Fibroblast of lung (primary cell): ENCODE data around the gene BCL11A. TPM values are rescaled to one million over a fixed set of nuclear protein-coding genes. Genes with fewer than 3 reads are reported as not detected.

Source experiments
- DNase-seq, 2 donors: peaks; one replicate each; pipeline versions ENCODE4 v3.0.0 to v3.0.0-alpha.2; 2010; ENCODE audit warnings: low read depth in 2 of 2
- H2AFZ ChIP-seq: 2 replicates; pipeline ENCODE4 v1.5.1; 2012; ENCODE audit warnings: low read length, control low read depth, inconsistent platforms
- H3K27ac ChIP-seq: 2 replicates; pipeline ENCODE4 v1.5.1; 2011; ENCODE audit warnings: low read length, control low read depth; ENCODE audit not compliant: insufficient read depth
- H3K27me3 ChIP-seq: 2 replicates; pipeline ENCODE4 v1.5.1; 2011; ENCODE audit warnings: mild to moderate bottlenecking, low read length; ENCODE audit not compliant: control insufficient read depth, insufficient read depth
- H3K36me3 ChIP-seq: 2 replicates; pipeline ENCODE4 v1.5.1; 2011; ENCODE audit warnings: low read length; ENCODE audit not compliant: control insufficient read depth, insufficient read depth
- H3K4me1 ChIP-seq: 2 replicates; pipeline ENCODE4 v1.5.1; 2011; ENCODE audit warnings: low read length; ENCODE audit not compliant: control insufficient read depth, insufficient read depth; ENCODE audit errors: extremely low read depth
- H3K4me2 ChIP-seq: 2 replicates; pipeline ENCODE4 v1.5.1; 2011; ENCODE audit warnings: low read length, control low read depth; ENCODE audit not compliant: insufficient read depth; ENCODE audit errors: extremely low read depth
- H3K4me3 ChIP-seq, 4 experiments: fragments of 200-600 bp in 1 of 4; sonication (generic) in 1 of 4; replicated peaks in 1 of 4; 2 replicates each; pipeline ENCODE4 v1.5.1; 2011 to 2016; ENCODE audit warnings: low read length in 4 of 4, low read depth in 3 of 4, mild to moderate bottlenecking in 3 of 4, control low read depth in 2 of 4, inconsistent platforms in 1 of 4, mixed read lengths in 1 of 4; ENCODE audit not compliant: insufficient read depth in 1 of 4; ENCODE audit errors: control extremely low read depth in 1 of 4
- H3K79me2 ChIP-seq: 2 replicates; pipeline ENCODE4 v1.5.1; 2012; ENCODE audit warnings: mild to moderate bottlenecking, low read length, inconsistent platforms; ENCODE audit not compliant: control insufficient read depth, insufficient read depth
- H3K9ac ChIP-seq: 2 replicates; pipeline ENCODE4 v1.5.1; 2011; ENCODE audit warnings: mild to moderate bottlenecking, low read length, control low read depth; ENCODE audit not compliant: insufficient read depth
- H3K9me3 ChIP-seq: 2 replicates; pipeline ENCODE4 v1.5.1; 2012; ENCODE audit warnings: low read depth, low read length; ENCODE audit not compliant: control insufficient read depth, insufficient read depth
- H4K20me1 ChIP-seq: 2 replicates; pipeline ENCODE4 v1.5.1; 2011; ENCODE audit warnings: low read length; ENCODE audit not compliant: control insufficient read depth, insufficient read depth; ENCODE audit errors: extremely low read depth
- CTCF ChIP-seq, 2 donors: IDR thresholded peaks in 1 of 2; conservative IDR thresholded peaks in 1 of 2; 1 replicate in 1 of 2; 2 replicates in 1 of 2; pipeline ENCODE4 v1.5.1; 2011 to 2012; ENCODE audit warnings: low read length in 2 of 2, control low read depth in 1 of 2, inconsistent platforms in 1 of 2, low read depth in 1 of 2, mild to moderate bottlenecking in 1 of 2
- EZH2 ChIP-seq: IDR thresholded peaks from 2 replicates; pipeline ENCODE4 v1.5.1; 2012; ENCODE audit warnings: low read length, control low read depth, mild to moderate bottlenecking; ENCODE audit errors: missing control alignments
- polyA plus RNA-seq, 2 donors: library from polyadenylated mRNA; depleted of rRNA in 1 of 2; stranded (reverse) in 1 of 2; unstranded in 1 of 2; fragments of >200 nt; gene quantifications; 2 replicates each; pipeline ENCODE4 v1.2.1, GENCODE V29; 2011 to 2012; ENCODE audit warnings: missing spikeins in 1 of 2
- total RNA-seq: library from RNA; depleted of rRNA; stranded (reverse); fragments of >200 nt; gene quantifications from 2 replicates; pipeline ENCODE4 v1.2.1, GENCODE V29; 2014

The BCL11A gene
- total and polyA plus RNA-seq, 2 donors (not counting 1 experiment from before 2014, with no cell fraction given), result 0.09 to 0.17 TPM

DNA sequence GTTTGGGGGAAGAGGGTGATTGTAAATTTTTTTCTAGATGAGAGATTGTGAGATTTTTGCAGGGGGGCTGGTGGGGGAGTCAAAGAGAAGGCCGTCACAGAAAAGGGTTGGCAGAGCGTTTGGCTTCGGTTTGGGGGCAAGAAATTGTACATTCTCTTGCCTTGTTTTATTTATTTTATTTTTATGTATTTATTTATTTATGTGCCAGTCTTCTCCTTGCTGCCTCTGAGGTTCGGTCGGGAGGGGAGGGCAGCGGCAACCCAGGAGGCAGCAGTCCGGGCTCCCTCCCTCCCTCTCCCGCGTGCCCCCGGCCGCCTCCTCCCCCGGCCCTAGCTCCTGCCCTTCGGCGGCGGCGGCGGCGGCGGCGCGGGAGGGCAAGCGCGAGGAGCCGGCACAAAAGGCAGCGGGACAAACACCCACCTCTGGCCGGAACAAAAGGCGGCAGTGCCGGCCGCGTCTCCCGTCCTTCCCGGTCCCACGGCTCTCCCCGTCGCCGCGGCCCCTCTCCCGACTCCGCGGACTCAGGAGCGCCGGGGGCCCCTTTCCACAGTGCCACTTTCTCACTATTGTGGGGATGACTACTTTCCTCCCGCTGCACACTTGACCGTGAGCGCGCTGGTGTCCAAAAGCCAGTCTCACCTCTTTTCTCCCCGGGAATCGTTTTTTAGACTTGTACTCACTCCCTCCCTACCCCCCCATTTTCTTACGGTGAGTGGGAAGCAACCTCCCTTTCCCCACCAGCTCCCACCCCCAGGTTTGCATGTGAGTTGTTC is 1.2 kb downstream of the BCL11A start:
- H3K9ac ChIP-seq, result no peak overlapping the region
- no peak overlapping the region for H3K27ac ChIP-seq

DNA sequence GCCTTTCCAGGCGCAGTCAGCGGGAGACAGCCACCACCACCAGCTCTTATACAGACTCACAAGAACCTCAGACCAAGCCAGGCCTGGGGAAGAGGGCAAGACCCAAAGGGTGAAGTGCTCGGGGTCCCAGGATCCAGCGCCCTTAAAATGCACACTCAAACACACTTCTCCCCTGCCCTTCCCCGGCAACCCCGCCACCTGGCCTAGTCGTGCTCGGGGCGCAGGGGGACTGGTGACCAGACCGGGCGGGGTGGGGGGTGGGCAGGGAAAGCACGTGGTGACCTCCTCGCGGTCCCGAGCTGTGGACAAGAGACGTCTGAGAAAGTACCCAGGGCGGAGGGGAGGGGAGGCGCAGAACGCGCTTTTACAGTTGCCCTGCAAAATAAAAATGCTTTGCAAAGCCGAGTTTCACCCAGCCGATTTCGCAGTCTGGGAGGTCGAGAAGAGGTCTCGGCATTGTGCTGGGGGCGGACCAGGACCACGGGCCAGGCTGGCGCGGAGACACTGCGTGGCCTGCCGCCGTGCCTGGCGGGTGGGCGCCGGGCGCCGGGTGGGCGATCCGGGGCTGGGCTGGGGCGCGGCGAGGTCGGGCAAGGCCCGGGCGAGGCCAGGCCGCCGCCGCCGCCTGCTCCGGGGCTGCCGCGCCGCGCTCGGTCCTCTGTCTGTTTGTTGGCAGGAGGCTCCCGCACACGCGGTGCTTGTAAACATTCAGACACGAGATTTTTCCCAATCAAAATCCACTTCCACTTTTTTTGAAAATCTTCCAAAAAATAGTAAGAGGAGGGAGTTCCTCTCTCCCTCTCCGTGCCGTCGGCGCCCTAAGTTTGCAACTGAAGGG is 2.0 kb downstream of the BCL11A start:
- no peak overlapping the region for H3K9ac ChIP-seq
- peak; percentile 71 for TF ChIP-seq EZH2
- TF ChIP-seq CTCF (conservative IDR thresholded peaks at IDR 0.05 in 1 of 2, IDR thresholded peaks at IDR 0.05 in 1 of 2; ENCODE audit: low read depth in 1 of 2, low read length in 2 of 2), result no peak
- no peaks in the 10 kb centered on the region for H3K9me3 ChIP-seq
- no peak overlapping the region for H3K27ac ChIP-seq
- peaks cover 2% of the 10 kb centered on the region for H3K4me1 ChIP-seq
- no peaks in the 10 kb centered on the region for H4K20me1 ChIP-seq
- no peaks in the 10 kb centered on the region for H3K79me2 ChIP-seq
- no peaks in the 10 kb centered on the region for H3K36me3 ChIP-seq
- H3K27me3 ChIP-seq, result peaks cover 14% of the 10 kb centered on the region
- H3K4me2 ChIP-seq, result peak overlapping the region; percentile 73
- peak; percentile 51 to 52 for DNase-seq
- peak overlapping the region in 2 of 4 experiments; percentile 34 to 37 for H3K4me3 ChIP-seq
- H2AFZ ChIP-seq, result no peak overlapping the region

More for the DNA sequence above, 1.2 kb downstream of the BCL11A start:
- Histone ChIP-seq H3K36me3 (no peaks in the 10 kb centered on the region), H2AFZ (no peak overlapping the region), H3K4me1 (peaks cover 2% of the 10 kb centered on the region), H3K79me2 (no peaks in the 10 kb centered on the region), H3K4me2 (peak overlapping the region; percentile 54), H3K4me3 (peak overlapping the region; percentile 7 to 75 (median 22)), H3K9me3 (no peaks in the 10 kb centered on the region), H3K27me3 (peaks cover 21% of the 10 kb centered on the region), H4K20me1 (no peaks in the 10 kb centered on the region)
- DNase-seq, result peak in 1 of 2 donors; percentile 27
- TF ChIP-seq CTCF (conservative IDR thresholded peaks at IDR 0.05 in 1 of 2, IDR thresholded peaks at IDR 0.05 in 1 of 2; ENCODE audit: low read depth in 1 of 2, low read length in 2 of 2) (no peak), EZH2 (peak; percentile 80)

DNA sequence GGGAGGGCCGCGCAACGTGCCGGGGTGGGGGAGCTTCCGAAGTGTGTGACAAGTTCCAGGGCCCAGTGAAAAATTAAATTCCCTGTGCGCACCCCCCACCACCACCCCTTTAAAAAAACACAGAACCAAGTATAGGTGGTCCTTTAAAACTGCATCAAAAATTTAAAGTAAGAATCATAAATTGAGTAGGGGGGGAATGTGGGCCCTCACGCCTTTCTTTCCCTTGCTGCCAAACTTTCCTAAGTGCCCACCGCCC is 2.5 kb downstream of the BCL11A start:
- no peak overlapping the region for H3K4me2 ChIP-seq
- no peaks in the 10 kb centered on the region for H3K9me3 ChIP-seq
- H3K79me2 ChIP-seq, result no peaks in the 10 kb centered on the region
- no peaks in the 10 kb centered on the region for H4K20me1 ChIP-seq
- no peak overlapping the region for H3K9ac ChIP-seq
- TF ChIP-seq CTCF (conservative IDR thresholded peaks at IDR 0.05 in 1 of 2, IDR thresholded peaks at IDR 0.05 in 1 of 2; ENCODE audit: low read depth in 1 of 2, low read length in 2 of 2) (no peak), EZH2 (no peak)
- peaks cover 14% of the 10 kb centered on the region for H3K27me3 ChIP-seq
- H3K4me3 ChIP-seq, result no peak overlapping the region
- H2AFZ ChIP-seq, result no peak overlapping the region
- no peak overlapping the region for H3K27ac ChIP-seq
- H3K4me1 ChIP-seq, result peaks cover 2% of the 10 kb centered on the region
- H3K36me3 ChIP-seq, result no peaks in the 10 kb centered on the region
- DNase-seq, result no peak
